GM21529 (cell line): ENCODE measurements around the gene WBP2.

ENCODE experiments used
- ATAC-seq: cut with Tn5 transposase; IDR thresholded peaks from one replicate; pipeline ENCODE4 v1.9.1; 2021; ENCODE audit not compliant: unreplicated experiment

WBP2 gene

GRCh38 chr17:75855310-75856061 lies at the start of gene WBP2:
Gene WBP2, minus strand, starts transcription at chr17:75855335. Its CDS starts 38 bp downstream, at chr17:75855297.
- peak; percentile 78 for ATAC-seq

GRCh38 chr17:75902406-75902805 lies 47.3 kb upstream of the WBP2 start:
- no peak for ATAC-seq

DNA sequence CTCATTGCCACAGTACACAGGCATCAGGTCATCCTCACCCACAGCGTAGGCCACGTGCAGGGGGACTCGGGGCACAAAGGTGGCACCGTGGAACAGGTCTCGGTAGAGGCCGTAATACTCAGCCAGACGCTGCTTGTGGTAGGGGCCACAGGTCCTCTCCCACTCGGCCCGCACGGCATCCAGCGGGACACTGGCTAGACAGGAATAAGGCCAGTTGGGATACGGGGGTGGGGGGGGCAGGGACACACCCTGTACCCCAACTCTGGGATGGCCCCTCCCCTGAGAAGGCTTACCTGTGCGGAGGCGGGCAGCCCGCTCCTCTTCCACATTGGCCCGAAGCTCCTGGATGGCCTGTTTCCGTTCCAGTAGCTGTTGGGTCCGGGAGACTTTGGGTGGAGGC lies 46.6 kb upstream of the WBP2 start:
- no peak for ATAC-seq

DNA sequence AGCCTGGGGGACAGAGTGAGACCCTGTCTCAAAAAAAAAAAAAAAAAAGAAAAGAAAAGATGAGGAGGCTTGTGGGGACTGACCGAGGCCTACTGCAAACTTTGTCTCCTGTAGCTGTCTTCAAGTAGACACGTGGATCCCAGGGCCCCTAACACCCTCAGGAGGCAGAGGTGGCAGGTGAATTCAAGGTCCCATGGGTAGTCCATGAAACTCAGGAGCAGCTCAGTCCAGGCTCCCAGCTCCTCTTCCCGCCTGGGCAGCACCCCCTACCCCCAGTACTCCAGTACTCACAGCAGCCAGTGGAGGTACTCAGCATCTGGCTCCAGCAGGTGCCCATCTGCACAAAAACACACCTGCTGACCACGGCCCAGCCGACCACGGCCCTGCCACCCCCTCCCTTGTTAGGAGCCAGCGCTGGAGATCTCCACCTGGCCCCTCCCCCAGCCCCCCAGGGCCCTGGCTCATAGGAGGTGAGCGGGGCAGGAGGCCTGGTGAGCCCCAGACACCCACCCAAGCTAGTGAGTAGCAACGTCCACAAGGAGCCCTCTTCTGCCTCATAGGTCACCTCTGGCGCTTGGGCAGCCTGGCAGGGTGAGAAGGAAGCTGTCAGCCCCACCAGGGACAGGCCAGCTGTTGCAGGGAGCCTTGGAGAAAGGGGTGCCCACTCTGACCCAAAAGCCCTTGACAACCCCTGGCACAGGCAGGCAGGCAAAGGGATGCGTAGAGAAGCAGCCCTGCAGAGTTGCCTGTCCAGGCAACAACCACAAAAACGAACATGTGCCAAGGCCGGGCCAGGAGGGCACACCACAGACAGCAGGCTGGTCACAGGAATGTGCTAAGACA lies 45.8 kb upstream of the WBP2 start:
- ATAC-seq = no peak

GRCh38 chr17:75899767-75900468 lies 44.8 kb upstream of the WBP2 start:
- no peak for ATAC-seq

DNA sequence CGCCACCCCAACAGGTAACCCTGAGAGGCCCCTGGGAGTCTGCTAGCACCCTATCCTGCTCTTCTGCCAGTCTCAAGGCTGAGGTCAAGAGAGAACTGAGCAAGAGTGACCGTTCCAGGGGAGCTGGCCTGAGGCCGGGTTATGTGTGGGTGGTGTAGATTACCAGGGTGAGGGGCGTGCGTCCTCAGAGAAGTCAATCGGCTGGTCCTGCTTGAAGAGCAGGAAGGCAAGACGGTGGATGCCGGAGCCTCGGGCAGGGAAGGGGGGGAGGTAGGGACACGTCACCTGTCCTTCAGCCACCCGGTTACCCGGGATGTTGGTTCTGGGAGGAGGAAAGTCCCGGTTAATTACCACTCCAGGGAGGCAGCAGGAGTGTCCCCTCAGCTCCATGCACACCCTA lies 44.2 kb upstream of the WBP2 start:
- no peak for ATAC-seq

DNA sequence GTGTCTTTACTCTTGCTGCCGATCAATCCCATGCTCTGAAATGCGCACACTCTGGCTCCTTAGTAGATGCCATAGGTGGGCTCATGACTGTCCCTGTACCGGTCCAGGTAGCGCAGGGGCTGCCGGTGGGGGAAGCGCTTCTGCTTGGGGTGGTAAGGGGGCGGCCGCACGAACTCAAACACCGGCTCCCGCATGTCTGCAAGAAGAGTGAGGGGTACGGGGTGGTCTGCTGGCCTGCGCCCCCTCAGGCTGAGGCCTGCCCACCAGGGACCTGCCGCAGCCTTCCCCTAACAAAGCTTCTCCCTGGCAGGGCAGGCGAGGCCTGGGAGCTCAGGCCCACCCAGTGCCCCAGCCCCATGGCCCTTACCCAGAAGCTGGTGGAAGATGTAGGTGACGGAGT lies 43.7 kb upstream of the WBP2 start:
- no peak for ATAC-seq

DNA sequence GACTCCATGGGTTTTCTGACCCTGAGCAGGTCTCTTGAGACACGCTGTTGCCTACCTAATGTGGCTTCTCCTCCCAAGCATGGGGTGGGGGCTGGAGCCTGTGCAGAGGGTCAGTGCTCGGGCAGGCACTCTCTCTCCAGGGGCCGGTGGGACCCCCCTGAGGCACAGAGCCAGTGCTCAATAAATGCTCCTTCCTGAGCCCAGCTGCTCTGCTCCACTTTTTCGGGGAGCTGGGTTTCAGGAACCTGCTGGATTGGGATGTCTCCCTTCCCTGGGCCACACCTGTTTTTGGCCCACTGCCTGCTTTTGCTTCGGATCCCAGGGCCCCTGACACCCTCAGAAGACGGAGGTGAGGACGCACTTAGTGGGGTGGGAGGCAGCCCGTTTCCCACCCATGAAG lies 42.9 kb upstream of the WBP2 start:
- no peak for ATAC-seq

GRCh38 chr17:75897160-75898019 lies 42.3 kb upstream of the WBP2 start:
- no peak for ATAC-seq

DNA sequence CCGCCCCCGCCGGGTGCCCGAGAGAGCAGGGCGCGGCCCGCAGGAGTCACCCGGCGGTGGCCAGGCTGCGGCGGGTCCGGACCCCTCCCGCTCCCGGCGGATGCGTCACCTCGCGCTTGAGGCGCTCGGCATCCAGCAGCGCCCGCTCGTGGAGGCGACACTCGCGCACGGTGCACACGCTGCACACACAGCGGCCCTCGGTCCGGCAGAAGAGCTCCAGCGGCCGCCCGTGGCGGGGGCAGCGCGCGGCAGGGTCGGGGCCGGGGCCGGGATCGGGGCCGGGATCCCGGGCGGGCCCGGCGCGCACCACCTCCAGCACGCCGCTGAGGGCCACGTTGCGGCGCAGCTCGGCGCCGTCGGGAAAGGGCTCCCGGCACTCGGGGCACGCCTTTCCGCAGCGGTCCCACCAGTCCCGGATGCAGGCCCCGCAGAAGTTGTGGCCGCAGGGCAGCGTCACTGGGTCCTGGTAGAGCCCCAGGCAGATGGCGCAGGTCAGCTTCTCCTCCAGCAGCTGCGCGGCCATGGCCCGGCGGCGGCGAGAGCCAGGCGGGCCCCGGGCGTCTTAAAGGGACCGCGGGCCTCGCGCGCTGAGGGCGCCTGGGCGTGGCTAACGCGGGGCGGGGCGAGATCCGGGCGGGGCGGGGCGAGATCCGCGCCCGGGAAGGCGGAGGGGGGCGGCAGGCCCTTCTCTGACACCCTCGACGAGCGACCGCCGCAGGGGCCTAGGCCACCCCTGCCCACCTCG lies 41.5 kb upstream of the WBP2 start, which contains the start of gene TRIM65:
Gene TRIM65 (minus strand): TSS at position 537 of the 745 bp plus-strand sequence. CDS start 14 bp downstream, at position 523.
- ATAC-seq = peak; percentile 59

DNA sequence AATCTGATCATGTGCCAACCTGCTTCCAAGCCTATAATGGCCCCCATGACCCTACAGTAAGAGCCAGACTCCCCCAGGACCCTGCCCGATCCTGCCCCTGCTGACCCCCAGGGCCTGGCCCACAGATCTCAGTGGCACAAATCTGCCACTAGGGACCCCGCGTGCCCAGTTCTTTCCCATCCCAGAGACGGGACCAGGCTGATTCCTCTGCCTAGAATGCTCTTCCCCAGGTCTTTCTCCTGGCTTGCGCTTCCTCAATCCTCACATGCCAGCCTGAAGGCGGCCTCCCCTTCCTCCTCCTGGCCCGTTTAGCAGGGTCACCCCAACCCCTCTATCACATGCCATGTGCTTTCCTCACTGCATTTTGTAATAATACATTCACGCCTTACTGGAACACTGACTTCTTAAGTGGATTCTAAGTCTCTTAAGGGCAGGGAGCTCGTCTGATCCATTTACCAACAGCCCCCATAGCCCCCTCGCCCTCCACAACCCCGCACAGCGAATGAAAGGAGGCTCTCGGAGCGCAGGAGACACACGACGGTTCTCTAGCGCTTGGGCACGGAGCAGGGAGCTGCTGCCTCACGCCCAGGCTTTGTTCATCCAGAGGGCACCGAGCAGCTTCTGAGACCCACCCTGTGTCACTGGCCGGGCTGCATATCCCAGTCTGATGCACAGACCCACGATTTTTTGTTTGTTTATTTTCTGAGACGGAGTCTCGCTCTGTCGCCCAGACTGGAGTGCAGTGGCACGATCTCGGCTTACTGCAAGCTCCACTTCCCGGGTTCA lies 40.4 kb upstream of the WBP2 start:
- no peak for ATAC-seq

GRCh38 chr17:75894049-75894733 lies 39.1 kb upstream of the WBP2 start:
- ATAC-seq = no peak

- ATAC-seq = no peak
Observed at GRCh38 chr17:75893305-75894048, 38.3 kb upstream of the WBP2 start.

- no peak for ATAC-seq
Observed at GRCh38 chr17:75892556-75893224, 37.6 kb upstream of the WBP2 start.

DNA sequence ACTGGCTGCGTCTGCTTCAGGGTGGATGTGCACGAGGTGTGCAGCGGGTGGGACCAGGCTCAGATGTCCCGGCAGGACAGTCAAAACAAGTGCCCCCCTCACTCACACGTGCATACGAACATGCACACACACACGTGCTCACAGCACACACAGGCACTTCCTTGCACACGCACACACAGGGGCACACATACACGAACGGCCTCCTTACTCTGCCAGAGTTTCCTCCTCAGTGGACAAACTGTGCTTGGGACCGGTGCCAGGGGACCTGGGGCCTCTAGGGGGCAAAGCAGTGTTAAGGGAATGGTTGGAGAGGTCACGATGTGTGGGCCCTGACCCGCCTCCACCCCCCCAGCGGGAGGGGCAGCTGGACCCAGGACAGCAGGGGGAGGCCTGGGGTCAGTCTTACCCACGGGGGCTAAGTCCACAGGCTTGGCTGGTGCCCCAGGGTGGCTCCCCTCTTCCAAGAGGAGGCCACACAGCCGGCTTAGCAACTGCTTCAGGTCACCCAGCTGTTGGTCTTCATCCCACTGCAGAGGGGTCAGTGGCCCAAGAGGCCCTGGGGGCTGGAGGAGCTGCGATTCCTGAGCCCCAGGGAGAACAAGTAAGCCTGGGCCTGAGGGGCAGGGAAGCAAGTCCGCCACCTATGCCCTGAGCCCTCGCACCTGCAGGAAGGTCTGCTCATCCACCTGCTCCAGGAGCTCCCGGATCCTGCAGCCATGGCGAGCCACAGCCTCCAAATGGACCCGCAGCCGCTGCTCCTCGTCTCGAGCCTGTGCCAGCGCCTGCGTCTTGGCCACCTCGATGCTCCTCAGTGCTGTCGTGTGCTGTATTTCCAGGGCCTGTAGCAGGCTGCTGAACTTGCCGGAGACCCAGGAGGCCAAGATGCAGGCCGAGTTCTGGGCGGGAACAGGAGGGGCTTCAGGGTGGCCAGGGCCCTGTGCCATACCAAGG lies 36.7 kb upstream of the WBP2 start:
- ATAC-seq = no peak

GRCh38 chr17:75891022-75891604 lies 36.0 kb upstream of the WBP2 start:
- no peak for ATAC-seq
